GM19395 (cell line): Measurements from ENCODE around the gene FGF1.
"Not testable (repeated sequence)": the region's sequence is repeated elsewhere in the genome, so short reads cannot be mapped to it uniquely, and the experiment has no call there.

ENCODE experiments used
- ATAC-seq: cut with Tn5 transposase; IDR thresholded peaks from one replicate; pipeline ENCODE4 v1.9.1; 2021; ENCODE audit warnings: mild to moderate bottlenecking, moderate library complexity; ENCODE audit not compliant: unreplicated experiment

Gene FGF1

DNA sequence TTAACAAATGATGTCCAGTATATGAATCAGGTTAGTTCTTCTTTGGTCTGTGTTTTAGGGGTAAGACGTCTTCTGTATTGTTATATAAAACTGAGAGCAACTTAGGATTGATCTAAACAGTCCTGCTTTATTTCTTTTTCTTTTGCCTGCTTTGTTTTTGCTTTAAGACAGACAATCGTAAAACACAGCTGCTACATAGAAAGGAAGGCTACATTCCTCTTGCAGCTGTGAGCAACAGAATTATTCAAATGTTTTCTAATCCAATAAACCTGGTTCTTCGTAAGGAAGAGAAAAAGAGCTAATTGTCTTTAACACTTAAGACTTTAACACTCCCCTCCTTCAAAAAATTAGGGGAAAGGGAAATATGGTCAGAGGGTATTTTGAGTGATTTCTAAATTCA lies 14.6 kb downstream of the FGF1 start:
- ATAC-seq = no peak

DNA sequence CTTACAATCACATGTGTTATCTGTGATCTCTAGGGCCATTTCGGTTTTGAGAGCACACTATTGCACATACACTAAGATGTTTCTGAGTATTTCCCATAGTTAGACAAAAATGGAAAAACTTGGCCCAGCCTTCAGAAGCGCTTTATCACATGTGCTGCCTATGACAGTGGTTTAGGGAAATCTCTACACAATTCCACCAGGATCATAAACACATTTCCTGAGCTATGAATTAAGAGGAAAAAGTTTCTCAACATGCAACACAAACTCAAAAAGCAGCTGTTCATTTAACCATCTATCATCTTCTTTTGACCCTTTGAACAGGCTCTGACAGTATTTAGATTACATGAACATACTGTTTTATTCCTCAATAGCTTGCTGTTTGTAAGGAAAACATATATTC lies 15.1 kb downstream of the FGF1 start:
- ATAC-seq = no peak

DNA sequence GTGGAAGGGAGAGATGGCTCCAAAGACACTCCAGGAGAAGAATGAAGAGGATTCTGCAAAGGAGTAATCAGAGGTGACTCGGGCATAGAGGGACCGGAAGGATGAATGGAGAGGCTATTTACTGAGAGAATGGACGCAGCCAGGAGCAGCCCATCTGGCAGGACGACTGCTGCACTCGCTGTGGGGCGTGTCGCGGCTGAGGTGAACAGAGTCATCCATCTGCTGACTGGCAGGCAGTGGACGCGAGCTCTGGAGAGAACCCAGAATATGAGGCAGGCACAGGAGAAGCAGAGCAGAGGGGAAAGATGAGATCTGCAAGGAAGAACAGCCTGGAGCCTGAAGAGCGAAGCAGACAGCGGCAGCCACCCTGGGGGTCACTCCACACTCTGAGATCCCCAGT lies 16.4 kb downstream of the FGF1 start:
- no peak for ATAC-seq

DNA sequence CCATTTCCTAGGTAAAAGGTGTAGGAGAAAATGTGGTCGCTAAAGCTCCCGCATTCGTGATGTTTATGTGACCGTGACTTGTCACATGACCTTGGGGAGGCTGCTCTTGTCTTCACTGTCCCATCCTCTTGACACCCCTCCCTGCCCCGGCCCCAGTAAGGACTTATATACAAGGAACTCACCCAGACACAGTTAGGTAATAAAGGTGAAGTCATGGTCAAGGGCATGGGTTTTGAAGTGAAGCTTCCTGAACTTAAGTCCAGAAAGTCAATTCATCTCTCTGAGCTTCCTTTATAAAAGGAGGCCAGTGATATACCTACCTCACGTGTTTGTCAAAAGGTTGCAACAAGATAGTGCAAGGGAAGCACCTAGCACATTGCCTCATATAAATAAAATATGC lies 17.6 kb downstream of the FGF1 start:
- ATAC-seq = no peak

DNA sequence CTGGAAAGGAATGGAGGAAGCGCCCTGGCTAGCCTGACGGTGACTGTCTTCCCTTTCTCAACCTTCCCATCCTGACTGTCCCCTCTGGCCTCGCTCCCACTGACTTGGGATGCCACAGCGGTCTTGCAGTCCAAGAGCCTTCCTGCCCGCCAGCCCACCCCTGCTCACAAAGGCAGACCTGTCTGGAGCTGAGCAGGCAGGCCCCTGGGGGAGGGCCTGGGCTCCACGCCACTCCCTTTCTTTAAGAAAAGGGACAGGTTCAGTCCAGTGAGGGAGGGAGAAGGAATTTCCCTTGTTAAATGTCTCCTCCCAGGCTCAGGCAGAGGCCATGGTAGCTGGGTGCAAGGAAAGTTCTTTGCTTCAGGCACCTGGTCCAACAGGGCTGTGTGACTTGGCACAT lies 18.1 kb downstream of the FGF1 start:
- ATAC-seq = no peak

DNA sequence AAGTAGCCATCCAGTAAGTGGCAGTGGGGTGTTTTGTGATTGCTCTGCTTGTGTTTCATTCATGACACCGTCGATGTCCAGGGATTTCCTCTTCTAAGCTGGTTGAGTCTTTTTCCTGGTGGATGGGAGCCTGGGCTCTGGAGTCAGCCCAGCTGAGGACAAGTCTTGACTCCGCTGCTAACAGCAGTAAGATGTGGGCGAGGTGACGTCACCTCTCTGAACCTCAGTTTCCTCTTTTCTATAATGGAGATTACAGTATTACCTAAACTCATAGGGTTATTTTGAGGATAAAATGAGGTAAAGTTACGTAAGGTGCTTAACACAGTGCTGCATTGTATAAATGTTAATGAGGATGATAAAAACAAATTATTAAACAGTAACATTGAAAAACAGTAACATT lies 21.3 kb downstream of the FGF1 start:
- no peak for ATAC-seq

DNA sequence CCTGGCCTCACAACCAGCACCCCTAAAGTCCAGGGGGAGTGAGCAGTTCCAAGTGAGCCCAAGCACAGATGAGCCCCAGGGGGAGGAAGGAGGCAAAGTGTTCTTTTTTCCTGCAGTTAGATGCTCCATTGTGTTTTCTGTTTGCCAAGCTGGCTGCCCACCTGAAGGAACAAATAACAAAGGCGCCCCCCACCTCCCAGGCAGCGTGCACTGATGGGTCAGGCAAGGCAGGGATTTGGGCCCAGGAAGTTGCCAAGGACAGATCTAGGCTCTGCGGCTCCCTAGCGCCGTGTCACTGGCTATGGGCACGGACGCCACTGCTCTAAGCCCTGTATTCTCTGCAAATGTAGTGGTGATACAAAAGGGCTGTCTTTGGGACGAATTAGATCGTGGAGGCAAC lies 21.8 kb downstream of the FGF1 start:
- ATAC-seq = no peak

DNA sequence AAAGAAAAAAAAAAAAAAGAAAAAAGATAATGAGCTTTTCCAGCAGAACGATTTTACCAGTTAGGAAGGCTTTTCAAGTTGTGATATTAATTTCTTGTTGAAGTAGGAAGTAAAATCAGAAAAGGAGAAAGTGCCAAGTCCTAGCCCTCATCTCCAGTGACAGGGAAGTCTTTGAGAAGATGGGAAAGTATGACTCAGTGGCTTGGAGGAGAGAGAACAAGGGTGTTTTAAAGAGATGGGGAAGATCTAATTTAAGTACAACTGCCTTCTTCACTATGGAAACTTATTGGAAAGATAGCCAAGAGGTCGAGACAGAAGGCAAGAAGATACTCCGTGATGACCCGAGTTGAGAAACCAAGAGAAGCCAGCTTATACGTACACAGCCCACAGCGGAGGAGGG lies 22.6 kb downstream of the FGF1 start:
- no peak for ATAC-seq

DNA sequence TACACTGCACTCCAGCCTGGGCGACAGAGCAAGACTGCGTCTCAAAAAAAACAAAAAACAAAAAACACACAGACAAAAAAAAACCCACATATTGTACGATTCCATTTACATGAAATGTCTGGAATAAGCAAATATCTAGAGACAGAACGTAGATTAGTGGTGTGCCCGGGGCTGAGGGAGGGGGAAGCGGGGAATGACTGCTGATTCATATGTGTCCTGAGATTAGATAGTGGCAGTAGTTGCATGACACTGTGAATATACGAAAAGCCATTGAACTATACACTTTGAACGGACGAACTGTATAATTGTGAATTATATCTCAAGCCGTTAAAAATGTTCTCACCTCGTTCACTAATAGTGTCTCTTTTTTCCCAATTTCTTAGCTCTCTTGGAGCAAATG lies 23.9 kb downstream of the FGF1 start:
- ATAC-seq = no peak

DNA sequence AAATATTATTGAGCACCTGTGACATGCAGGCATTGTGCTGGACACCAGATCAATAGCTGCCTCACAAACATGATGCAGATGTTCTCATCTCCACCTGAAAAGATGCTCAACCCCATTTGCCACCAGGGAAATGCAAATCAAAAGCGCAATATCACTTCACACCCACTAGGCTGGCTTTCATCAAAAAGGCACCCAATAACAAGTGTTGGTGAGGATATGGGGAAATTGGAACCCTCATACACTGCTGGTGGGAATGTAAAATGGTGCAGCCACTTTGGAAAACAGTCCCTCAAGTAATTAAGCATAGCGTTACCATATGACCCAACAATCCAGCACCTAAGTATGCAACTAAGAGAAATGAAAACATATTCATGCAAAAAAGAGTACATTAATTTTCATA lies 24.7 kb downstream of the FGF1 start:
- ATAC-seq = no peak

DNA sequence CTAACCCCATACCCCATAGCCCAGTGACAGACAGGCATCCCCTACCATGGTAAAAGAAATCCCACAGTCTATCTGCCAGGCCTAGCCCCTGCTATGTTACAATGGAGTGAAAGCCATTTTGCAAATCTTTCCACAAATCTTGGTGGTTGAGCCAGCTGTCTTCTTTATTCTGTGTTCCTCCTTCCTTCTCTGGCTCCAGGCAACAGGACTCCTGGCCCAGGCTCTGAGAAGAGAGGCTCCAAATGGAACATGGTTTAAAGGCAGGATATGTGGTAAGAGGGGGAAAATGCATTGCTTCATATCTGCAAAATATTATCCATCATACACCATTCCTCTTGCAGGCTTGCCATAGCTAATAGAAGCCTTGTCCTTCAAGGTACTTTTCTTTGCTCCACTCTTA lies 25.2 kb downstream of the FGF1 start:
- ATAC-seq = no peak

DNA sequence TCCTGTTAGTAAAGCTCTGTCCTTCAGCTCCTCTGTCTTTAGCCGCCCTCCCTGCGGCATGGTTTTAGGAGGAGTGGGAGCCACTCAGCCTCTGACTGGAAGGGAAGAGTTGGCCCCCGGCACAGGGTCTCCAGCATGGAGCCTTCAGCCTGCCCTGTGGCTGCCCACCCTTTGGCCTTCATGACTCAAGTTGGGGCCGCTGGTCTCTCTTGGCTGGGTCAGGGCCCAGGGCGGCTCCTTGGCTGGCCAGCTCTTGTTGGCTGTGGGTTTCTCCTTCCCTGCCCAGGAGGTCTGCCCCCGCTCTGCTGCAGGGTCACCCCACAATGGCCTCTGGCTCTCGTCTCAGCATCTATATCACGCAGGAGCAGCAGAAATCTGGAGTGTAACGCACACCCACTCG lies 25.7 kb downstream of the FGF1 start:
- no peak for ATAC-seq

DNA sequence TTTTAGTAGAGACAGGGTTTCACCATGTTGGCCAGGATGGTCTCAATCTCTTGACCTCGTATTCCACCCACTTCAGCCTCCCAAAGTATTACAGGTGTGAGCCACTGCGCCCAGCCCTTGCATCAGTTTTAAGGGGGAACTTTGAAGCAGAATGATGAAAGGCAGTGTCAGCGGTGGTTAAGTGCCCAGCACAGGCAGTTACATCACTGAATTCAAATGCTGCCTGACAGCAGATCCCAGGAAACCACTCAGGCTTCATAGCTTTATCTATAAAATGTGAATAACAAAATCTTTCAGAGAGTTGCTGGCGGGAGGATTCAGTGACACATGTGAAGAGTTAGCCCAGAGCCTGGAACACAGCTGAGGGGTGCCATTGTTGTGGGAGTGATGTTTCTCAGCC lies 26.5 kb downstream of the FGF1 start:
- no peak for ATAC-seq

DNA sequence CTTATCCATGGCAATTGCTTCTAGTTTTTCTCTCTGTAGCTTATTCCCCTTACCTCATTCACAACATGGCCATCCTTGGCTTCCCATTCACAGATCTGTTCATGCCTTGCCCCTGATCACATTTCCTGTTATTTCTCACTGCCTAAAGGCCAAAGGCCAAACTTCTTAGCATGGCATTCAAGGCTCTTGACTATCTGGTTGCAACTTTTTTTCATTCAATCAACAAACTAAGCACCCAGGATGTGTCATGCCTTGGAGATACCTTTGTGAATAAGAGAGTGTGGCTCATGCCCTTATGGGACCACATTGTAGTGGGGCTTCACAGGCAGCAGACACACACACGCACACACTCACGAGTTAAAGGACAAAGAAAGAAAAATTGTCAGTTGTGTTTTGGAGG lies 27.6 kb downstream of the FGF1 start:
- no peak for ATAC-seq

DNA sequence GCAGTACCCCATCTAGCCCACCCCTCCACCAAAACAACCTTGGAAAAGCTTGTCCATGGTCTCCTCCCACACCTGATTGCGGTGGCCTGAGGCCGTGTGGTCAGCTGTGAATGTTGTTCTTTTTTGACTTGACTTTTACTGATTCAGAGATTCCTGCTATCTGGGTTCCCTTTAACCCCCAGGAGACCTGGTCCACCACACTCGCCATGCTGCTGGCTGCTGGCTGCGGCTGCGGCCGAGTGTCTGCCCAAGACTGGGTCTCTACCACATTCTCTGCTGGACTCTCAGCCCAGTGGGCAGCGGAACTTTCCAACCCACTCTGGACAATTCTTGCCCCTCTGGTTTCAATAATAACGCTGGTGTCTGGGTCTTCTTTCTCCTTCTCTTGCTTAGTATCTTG lies 28.4 kb downstream of the FGF1 start:
- no peak for ATAC-seq

DNA sequence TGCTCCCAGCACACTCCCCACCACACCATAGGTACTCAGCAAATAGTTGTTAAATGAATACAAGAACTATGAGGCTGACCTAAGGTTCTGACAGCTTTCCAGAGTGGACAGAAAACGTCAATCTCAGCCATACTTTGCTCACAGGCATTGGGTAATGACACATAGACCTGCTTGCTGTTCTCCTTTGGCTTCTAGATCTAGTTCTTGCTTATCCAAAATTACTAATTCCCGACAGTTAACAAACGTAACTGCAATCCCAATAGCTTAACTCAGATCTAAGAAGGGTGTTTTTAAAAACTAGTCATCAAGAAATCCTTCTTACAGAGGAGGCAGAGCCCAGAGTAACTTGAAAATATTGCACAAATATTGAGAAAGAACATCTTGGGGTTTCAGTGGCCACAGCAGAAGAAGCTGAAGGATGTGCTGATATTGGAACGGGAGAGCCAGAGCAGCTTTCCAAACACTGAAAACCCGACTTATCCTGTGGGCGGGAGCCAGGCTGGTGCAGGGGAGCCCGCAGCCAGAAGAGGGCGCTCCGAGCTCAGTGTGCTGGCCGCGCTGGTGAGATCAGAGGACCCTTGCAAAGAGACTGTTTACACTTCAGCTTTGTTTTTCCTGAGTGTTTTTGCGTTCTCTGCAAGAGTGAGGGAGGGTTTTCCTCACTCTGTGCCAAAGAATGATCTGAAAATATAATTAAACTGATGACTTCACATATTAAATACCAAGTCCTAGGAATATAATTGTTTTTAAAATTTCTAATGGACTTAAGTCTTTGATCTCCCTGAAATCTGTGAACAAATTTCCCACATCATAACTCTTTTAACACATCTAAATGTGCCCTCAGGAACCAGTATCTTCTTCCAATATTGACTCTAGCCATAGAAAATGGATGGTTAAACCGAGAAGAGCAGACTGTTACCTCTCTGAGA lies 30.3 kb downstream of the FGF1 start:
- no peak for ATAC-seq

DNA sequence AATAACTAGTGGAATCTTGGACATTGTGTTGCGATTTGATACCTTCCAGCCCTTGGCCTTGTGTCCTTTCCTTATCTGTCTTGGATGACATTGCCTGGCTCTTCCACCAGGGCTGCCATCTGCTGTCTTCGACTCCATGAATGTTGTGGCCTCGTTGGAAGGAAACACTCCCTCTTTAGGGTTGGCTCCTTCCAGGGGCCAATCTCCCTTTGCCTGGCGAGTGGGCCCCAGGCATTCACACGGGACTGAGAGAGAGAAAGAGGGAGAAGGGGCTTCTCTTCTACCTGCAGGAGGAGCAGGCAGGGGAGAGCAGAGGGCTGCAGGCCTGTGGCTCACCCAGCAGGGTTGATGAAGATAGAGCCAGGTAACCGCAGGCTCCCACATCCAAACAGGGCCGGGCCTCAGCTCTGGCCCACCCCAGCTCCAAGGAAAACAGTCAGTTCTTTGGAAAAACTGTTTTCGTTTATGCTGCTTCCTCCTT lies 31.3 kb downstream of the FGF1 start:
- ATAC-seq = no peak

DNA sequence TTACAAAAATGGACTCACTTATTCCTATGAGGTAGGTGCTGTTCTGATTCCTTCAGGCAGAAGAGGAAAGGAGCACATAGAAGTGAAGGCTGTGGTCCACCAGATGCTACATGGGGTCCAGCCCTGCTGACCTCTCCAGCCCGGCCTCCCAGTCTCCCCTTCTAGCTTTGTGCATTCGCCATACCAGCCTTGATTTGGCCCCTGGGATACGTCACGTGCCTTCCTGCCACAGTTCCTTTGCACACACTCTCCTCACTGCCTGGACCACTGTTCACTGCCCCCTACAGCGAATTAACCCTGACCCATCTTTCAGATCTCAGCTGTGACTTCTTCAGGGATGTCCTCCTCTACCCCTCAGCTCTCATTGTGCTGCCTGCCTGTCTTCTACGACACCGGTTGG lies 32.6 kb downstream of the FGF1 start:
- no peak for ATAC-seq

DNA sequence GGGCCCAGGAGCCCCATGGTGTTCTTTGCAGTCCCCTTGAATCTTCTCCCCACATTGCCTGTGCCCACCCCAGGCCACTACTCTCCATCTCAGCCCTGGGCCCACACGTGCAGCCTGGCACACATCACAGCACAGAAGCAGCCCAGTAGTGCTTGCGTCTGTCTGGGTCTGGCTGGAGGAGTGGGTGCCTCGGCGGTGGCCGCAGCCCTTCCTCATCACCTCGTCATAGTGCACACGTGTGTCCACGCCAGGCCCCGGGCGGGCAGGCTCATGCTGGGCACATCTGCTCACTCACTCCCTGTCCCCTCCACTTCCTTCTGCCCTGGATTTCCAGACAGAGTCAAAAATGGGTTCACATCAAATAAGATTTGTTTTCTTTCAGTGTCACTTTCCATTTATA lies 33.3 kb downstream of the FGF1 start:
- no peak for ATAC-seq

DNA sequence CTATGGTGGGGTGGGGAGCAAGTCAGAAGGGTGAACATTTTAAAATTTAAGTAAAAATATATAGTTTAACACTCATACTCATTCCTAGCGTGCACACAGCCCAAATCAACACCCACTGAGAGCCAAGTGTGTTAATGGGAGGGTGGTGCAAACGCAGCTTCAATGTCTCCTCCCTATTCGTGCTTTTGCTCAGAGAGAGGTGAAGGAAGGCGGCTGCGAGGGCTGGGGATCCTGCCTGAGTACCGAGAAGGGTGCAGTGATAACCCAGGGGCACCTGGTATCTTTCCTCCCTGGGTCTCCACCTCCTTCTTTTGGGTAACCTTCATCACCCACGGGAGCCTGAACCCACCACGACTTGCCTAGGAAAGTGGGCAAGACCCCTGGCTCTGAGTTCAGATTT lies 35.0 kb downstream of the FGF1 start:
- no peak for ATAC-seq

DNA sequence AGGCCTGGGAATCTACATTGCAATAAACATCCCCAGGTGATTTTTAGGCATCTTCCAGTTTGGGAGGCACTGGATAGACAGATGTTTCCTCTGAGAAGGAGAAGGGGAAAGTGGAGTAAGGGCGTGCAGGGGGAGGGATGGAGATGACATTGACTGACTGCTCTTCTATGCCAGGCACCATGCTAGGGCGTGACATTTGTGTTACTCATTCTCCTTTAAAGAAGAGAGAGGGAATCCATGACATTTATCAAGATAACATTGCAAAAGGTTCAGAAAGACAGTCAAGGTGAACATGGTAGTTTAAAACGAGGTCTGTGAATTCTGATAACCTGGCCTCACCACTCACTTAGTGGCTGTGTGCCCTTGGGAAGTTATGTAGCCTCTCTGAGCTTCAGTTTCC lies 35.8 kb downstream of the FGF1 start:
- ATAC-seq = no peak

DNA sequence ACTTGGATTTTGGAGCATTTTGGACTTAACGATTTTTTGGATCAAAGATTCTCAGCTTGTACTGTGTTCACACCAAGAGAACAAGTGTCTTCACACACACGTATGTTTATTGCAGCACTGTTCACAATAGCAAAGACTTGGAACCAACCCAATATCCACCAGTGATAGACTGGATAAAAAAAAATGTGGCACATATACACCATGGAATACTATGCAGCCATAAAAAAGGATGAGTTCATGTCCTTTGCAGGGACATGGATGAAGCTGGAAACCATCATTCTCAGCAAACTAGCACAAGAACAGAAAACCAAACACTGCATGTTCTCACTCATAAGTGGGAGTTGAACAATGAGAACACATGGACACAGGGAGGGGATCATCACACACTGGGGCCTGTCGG lies 37.8 kb downstream of the FGF1 start:
- ATAC-seq = not testable (repeated sequence)

DNA sequence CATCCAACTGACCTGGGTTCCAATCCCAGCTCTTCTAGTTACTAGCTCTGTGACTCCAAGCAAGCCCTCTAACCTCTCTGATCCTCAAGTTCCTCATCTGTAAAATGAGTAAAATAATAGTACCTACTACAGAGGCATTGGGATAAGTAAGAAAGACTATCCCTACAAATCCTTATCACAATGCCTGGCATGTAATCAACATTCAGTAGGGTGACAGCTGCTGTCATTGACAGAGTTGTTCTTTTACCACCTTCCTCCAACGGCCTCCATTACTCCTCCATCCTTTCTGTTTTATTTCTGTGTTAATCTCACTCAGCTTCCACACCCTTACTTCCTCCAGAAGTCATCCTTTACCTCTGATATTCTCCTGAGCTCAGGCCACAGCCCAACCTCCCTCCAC lies 40.4 kb downstream of the FGF1 start:
- ATAC-seq = no peak
